HG03460 (cell line): Measurements from ENCODE around the gene PAIP2.
"Not testable (repeated sequence)": the region's sequence is repeated elsewhere in the genome, so short reads cannot be mapped to it uniquely, and the experiment has no call there.

ENCODE experiments used
- ATAC-seq: cut with Tn5 transposase; IDR thresholded peaks from one replicate; pipeline ENCODE4 v1.9.1; 2021; ENCODE audit not compliant: unreplicated experiment

The PAIP2 gene, protein sequence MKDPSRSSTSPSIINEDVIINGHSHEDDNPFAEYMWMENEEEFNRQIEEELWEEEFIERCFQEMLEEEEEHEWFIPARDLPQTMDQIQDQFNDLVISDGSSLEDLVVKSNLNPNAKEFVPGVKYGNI

DNA sequence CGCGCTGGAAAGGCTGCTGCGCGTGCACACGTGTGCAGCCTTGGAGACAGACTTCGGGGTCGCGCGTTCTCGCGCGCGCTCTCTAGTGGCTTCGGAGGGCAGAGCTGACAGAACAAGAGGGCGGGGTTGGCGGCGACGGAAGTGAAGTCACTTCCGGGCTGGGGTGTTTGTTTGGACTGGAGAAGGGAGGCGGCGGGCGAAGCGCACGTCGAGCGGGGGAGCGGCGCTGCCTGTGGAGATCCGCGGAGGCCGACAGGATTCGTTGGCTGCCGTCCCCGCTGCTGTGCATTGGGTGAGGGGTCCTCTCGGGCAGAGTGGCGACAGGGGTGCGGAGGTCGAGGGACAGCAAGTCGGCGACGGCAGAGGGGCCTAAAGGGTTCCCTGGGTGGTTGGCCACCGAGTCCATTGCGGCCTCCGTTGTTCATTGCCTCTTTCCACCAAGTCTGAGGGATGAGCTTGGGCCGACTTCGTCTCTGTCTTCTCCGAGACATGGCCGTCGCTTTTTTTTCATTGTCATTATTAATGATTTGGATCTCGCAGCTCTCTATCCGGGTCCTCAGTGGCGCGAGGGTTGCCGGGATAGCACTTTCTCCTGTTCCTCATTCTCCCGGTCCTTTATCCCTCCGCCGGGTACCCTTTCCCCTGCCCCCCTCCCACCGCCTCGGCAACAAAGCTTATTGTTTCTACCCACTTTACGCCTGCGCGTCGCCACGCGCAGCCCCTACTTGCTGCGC lies at the start of gene PAIP2:
PAIP2 (plus strand) TSS at position 166 of the 734 bp plus-strand sequence. CDS start 21,931 bp downstream, outside the sequence.
- peak; percentile 91 for ATAC-seq

DNA sequence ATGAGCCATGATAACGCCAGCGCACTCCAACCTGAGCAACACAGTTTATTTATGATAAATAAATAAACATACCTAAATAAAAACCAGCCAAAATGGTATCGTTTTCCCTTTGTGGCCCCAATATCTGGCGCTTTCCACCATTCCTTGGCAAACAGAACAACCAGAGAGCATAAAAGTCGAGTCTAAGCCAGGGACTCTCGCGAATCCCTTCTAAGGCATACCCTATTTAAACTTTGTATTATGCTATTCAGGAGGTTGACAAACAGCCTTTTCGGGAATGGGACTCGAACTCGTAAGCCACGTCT lies 48.5 kb upstream of the PAIP2 start:
- no peak for ATAC-seq

DNA sequence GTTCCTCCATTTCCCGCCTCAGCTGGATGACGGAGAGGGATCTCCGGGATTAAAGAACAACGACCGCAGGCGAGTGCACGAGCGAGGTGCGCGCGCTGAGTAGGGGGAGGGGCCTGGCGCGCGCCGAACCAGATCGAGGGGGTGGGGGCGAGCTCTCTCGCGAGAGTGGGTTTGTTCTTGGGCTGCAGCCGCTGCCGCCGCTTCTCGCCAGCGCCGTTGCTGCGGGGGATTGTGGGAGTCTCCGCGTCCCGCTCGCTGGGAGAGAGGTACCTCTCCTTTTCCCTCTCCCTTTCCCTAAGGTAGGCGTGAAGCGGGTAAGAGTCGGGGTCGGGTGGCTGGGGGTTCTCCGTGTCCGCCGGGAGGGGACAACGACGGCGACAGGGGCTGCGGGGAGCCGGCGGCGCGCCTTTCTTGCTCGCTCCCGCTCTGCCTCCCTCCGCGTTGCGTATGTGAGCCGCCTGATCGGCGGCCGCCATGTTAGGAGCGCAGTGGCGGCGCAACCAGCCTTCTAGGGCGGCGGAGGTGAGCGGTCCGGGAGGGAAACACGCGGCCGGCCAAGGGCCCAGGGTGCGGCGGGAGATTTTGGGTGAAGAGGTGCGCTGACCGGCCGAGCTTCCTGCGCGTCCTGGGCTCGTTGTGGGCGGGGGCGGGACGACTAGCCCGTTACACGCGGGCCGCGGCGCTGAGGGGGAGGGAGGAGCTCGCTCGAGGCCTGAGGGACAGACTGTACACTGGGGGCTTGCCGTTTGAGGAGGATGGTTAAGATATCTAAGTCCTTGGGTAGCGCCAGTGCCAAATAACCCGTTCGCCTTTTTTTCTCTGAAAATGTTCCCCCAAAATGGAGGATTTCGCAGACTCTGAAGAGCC lies 47.9 kb upstream of the PAIP2 start, which contains the start of gene MATR3:
MATR3 (plus strand) TSS at position 234 of the 867 bp plus-strand sequence. CDS start 13,676 bp downstream, outside the sequence.
- peak; percentile 74 for ATAC-seq

DNA sequence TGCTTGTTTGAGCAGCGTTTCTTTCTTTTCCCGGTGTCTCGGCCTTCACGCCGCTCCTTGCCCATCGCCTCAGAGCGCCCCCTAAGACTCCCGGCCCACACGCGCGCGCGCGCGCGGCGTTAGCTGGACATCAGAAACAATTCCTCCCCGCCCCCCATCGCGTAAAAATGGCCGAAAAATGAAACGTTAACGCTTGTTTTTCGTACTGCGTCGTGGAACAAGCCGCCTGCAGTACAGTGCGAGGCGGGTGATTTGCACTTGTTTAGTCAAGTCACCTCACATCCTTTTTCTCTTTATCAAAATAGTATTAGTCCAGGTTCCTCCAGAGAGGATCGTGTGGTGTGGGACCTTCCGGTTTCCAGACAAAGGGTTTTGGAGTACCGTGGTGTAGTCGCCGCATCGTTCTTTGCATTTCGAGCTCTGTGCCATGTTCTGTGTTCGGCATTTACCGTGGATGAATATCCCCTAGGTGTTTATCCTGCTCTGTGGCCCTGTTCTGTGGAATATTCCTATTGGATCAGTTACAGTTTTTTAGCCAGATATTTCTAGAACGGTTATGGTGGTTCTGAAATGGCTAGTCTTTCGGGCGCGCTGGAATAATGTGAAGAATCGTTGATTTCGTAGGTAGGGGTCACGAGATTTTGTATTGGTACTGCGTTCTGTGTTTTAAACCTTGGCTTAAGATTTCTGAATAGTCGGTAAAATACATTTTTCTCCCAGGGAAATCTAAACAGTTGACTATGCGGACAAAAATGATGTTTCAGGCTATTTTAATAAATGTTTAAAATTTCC lies 47.1 kb upstream of the PAIP2 start:
- ATAC-seq, result peak; percentile 30

DNA sequence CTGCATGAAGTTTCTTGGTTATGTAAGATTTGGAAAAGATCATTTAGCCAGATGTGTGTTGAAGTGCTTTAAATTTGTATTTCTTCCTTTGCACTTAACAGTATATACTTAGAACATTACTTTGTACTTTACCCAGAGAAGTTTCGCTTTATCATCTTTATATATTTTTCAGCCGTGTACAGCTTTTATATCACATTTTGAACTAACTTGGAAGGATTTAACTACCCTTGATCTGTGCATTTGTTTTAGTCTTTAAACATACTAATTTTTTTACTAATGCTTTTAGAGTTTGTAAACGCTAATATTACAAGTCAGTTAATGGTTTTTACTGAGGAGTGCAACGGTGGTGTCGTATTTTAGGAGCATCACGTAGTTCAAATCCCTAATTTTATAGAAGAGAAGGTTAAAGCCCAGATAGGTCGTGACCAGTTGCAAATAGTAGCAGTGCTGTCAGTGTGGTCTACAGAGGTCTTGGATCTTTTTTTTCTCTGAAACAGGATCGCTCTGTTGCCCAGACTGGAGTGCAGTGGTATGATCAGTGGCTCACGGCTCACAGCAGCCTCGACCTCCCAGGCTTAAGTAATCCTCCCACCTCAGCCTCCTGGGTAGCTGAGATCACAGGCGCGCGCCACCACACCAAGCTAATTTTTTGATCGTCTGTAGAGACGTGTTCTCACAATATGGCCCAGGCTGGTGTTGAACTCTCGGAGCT lies 46.2 kb upstream of the PAIP2 start:
- ATAC-seq, result no peak

DNA sequence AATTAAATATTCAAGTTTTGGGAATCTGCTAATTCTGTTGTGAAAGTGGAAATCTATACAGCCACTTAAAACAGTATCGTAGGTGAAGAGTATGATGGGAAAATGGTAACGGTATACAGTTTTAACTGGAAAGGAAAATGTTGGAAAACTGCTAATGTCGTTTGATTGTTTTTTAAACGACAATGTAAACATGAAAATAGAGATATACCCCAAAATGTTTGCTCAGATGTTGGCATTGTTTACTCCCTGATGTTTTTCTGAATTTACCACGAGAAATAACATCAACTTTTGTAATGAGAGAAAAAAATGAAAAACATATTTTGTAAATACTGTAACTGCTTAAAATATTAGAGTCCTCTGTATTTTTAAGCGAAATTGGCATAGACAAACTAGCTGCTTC lies 45.5 kb upstream of the PAIP2 start:
- ATAC-seq, result no peak

DNA sequence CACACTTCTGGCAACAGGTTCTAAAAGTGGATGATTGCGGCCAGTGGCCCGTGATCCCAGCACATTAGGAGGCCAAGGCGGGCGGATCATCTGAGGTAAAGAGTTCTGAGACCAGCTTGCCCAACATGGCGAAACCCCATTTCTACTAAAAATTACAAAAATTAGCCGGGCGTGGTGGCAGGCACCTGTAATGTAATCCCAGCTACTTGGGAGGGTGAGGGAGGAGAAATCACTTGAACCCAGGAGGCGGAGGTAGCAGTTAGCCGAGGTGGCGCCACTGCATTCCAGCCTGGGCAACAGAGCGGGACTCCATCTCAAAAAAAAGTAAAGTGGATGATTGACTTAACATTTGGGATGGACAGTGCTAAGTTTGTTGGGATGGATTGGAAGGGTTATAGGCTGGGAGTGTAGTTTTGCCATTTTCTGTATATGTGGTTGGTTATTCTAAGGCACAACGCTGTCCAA lies 44.8 kb upstream of the PAIP2 start:
- no peak for ATAC-seq

DNA sequence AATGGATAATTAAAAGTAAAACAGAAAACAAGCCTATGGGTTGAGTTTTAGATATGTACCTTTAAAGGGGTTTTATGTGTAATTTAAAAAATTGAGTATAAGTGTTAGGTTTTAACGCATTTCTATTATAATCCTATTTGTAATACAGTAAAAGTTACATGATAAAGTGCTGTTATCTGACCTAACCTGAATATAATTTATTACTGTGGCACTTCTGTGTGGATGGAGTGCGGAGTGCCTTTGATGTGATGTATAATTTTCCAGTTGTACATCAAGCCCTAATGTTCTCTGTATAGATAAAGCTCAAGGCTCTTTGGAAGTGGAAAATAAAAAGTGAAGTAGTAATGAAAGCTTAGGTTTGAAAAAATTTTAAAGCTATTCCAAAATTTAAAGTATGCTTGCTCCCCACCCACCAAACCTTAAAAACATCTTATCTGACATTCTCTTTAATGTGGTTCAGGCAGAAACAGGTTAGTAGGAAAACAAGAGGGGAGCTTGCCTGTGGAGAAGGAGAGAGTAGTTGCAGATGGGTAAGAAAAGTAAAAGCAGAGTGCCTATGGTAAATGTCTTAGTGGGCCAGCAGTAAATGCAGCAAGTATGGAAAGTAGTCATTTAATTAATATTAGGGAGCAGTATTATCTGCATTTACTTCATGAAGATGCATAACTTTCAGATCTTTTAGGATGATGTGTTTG lies 44.1 kb upstream of the PAIP2 start:
- no peak for ATAC-seq

DNA sequence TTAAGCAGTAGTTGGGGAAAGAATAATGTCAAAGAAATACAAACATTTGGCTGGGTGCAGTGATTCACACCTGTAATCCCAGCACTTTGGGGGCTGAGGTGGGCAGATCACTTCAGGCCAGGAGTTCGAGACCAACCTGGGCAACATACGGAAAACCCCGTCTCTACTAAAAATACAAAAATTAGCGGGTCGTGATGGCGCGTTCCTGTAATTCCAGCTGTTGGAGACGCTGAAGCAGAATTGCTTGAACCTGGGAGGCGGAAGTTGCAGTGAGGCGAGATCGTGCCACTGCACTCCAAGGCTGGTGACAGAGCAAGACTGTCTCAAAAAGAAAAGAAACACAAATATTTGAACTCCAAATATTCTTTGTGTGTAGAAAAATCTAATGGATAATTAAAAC lies 43.4 kb upstream of the PAIP2 start:
- no peak for ATAC-seq

DNA sequence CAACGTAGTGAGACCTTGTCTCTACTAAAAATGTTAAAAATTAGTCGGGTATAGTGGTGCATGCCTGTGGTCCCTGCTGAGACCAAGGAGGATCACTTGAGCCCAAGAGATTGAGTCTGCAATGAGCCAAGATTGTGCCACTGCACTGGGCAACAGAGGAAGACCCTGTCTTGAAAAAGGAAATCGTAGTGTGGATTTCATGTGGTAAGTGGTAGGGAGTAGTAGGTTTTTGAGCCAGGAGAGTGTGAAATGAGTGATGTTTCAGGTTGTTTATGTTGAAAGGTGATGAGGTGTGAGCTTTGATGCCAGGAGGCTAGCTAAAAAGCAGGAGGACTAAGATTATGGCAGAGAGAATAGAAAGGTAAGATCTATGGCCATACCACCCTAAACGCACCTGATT lies 42.2 kb upstream of the PAIP2 start:
- no peak for ATAC-seq

DNA sequence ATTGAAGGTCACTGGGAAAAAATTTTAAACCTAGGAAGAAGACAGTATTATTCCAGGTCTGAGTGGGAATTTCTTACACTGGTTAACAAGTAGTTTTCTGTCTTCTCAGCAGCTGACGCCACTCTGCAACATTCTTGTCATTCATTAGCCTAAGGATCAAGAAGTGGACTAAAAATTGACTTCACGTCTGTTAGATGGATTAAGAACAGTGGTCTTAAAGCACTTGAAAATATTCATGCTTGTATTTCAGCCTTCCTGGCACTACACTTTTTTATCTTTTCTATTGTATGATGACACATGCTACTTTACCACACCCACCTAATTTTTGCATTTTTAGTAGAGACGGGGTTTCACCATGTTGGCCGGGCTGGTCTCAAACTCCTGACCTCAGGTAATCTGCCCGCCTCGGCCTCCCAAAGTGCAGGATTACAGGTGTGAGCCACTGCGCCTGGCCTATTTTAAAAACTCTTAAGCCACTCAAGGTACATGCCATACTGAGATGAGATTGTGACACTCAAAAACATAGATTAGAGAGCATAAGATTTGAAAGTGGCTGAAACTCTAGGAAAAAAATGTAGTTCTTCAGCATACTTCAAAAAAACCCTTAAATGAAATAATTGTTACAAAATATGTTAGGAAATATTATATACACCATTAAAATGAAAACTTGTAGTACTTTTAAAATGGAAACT lies 39.7 kb upstream of the PAIP2 start:
- ATAC-seq, result no peak

DNA sequence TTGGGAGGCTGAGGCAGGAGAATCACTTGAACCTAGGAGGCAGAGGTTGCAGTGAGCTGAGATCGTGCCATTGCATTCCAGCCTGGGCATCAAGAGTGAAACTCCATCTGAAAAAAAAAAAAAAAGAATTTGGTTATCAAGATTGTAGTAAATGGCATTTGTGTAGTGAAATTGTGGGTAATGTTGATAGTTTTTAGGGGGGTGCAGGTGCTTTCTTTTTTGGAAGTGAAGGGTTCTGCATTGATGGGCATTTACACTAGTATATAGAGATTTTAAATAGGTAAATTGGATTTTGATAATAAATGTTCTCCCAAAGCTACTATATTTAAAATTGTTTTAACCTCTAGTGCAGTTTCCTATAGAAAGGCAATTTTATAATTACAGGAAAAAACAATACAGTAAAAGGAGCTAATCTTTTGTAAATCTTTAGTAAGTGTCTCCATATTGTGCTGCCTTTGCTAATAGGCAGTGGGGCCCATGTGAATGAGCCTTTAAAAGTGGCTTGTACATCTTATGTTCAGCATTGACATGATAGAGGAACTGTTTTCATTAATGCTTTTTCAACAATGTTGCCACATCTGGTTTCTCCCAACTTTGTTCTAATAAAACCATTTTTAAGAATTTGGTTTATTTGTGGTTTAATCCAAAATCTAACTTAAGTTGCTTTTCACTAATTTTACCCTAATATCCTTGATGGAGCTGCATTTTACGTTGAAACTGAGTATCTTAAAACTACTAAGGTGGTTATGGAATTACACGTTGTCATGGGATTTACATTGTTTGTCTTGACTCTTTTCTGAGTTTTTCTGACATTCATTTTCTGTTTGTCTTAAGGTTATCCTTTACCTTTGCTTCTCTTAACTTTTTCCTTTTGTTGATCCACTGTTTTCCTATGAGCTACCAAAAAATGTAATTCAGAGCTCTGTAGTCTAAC lies 37.0 kb upstream of the PAIP2 start:
- no peak for ATAC-seq

DNA sequence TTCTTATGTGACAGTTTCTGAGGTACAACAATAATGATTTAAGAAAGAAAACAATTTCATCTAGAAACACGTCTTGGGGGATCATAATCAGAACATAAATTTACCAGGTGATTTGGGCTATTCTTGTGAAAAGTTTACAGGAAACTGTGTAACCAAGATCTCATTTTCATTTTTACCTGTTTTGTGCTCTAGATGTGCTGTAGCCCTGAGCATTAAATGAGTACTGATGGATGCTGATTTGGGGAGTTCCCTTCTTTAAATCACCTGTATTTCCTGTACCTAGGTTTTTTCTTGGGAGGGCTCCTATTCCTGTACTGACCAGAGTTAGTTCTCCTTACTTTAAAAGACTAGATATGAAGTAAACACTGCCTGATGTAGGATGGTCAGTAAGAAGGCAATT lies 35.5 kb upstream of the PAIP2 start:
- no peak for ATAC-seq

DNA sequence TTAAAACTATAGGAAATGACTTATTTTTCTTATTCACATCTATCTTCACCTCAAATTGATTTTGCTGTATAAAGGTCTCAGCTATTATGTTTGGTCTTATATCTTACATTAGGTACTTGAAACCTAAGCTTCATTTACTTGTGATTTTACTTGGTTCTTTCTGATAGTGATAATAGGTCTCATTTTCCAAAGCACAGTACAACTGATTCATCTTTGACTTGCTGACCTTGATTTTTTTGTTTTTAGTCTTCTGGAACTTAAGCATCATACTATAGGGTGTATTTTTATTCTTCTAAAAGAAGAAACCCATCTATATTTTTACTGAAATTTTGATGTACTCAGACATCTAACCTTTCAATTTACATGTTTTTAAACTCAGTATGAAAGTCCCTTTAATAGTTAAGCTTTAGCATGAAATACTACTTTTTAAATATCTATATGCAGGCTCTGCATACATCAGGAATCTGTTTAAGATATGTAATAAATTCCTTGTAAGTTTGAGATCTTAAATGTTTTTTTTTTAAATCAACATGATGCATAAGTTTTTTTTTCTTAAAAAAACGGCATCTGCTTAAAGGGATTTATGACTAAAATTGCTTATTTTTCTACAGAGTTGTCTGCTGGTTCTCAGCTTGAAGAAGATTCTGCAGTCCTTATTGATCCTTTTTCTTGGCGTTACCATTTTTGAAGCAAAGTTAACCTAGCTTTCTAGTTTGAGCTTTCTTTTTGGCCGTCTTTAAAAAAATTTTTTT lies 34.9 kb upstream of the PAIP2 start:
- ATAC-seq, result no peak

DNA sequence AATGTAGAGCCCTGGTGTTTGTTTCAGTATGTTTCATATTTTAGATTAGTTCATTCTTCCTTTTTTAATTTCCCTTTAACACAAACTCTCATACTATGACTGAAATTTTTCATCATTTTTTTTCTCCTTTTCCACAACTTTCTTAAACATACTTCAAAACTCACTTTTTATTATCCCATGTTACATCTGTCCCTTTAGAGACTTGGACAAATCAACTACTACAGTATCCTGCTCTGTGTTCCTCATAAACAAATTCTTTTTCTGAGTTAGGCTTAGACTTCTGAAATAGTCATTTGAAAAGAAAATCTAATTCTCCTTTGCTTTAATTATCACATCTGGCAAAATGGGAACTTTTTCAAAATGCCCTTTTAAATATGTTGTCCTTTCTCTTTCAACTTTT lies 32.9 kb upstream of the PAIP2 start:
- ATAC-seq, result no peak

DNA sequence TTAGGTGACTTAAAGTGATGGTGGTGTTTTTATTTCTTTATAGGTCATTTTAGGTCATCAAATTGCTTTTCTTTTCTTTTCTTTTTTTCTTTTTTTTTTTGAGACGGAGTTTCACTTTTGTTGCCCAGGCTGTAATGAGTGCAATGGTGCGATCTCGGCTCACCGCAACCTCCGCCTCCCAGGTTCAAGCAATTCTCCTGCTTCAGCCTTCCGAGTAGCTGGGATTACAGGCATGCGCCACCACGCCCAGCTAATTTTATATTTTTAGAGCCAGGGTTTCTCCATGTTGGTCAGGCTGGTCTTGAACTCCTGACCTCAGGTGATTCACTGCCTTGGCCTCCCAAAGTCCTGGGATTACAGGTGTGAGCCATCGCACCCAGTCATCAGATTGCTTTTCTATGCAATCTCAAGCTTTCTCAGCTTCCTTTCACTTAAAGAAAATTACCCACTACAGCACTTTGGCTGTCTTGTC lies 30.9 kb upstream of the PAIP2 start:
- not testable (repeated sequence) for ATAC-seq

DNA sequence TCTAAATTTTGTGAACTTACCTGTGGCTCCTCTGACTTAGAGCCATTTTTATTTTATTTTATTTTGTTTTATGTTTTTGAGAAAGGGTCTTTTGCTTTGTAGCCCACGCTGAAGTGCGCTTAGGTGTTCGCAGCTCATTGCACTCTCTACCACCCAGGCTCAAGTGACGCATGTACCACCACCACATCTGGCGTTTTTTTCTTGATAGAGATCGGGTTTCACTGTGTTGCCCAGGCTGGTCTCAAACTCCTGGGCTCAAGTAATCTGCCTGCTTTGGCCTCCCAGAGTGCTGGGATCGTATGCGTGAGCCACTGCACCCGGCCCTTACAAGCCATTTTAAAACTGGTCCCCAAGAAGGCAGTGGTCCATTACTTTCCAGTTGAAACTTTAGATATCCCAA lies 29.6 kb upstream of the PAIP2 start:
- no peak for ATAC-seq
